ENCODE results near the gene UBN2. TPM values are rescaled to one million over a fixed set of nuclear protein-coding genes. Genes with fewer than 3 reads are reported as not detected.

The UBN2 gene
- total and polyA plus RNA-seq, 3 donors from 2014 or later = 36.6 to 49.4 (median 38.8) TPM

DNA sequence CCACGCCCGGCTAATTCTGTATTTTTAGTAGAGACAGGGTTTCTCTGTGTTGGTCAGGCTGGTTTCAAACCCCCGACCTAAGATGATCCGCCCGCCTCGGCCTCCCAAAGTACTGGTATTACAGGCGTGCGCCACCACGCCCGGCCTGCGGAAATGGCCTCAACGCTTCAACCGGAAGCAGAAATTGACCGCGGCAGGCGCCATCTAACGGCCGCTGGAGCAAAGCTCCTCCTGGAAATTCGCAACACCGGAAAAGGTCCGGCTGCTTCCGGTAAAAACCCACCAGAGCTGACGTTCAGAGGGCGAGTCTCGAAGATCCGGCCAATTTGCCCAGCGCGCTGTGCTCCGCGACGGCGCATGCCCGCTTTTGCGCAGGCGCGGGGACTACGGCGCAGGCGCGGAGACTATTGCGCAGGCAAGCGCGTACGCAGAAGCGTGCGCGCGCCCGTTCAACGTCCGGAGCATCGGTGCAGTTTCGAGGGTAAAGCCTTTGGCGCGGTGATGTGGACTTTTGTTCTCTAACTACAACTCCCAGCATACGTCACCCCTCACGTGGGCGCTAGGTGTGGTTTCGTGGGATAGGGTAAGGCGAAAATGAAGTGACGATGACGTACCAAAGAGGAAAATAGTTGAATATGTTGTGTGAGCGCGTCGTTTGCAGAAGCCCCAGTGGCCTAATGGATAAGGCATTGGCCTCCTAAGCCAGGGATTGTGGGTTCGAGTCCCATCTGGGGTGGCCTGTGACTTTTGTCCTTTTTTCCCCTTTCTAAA is 109.2 kb downstream of the UBN2 start:
- Histone ChIP-seq H3K9me3 (no peaks in the 10 kb centered on the region), H3K4me1 (peaks cover 4% of the 10 kb centered on the region), H3K27me3 (no peaks in the 10 kb centered on the region), H3K27ac (peak overlapping the region; percentile 99), H3K36me3 (ENCODE audit: low read depth, missing control alignments) (no peaks in the 10 kb centered on the region), H3K4me3 (peak overlapping the region; percentile 78 to 94)
- no peak for TF ChIP-seq POLR2A (IDR thresholded peaks at IDR 0.05)
- TF ChIP-seq, protein P1, sequence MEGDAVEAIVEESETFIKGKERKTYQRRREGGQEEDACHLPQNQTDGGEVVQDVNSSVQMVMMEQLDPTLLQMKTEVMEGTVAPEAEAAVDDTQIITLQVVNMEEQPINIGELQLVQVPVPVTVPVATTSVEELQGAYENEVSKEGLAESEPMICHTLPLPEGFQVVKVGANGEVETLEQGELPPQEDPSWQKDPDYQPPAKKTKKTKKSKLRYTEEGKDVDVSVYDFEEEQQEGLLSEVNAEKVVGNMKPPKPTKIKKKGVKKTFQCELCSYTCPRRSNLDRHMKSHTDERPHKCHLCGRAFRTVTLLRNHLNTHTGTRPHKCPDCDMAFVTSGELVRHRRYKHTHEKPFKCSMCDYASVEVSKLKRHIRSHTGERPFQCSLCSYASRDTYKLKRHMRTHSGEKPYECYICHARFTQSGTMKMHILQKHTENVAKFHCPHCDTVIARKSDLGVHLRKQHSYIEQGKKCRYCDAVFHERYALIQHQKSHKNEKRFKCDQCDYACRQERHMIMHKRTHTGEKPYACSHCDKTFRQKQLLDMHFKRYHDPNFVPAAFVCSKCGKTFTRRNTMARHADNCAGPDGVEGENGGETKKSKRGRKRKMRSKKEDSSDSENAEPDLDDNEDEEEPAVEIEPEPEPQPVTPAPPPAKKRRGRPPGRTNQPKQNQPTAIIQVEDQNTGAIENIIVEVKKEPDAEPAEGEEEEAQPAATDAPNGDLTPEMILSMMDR (IDR thresholded peaks at IDR 0.05) = peak; percentile 60 to 81 (median 80)
- peak; percentile 100 for DNase-seq
- 2% methylated on average over 36 to 66 of the region's 66 CpGs for WGBS, 2 donors
- intact Hi-C loops (cut with DNase I; ENCODE audit: low total_unique reads) = no loop called here

DNA sequence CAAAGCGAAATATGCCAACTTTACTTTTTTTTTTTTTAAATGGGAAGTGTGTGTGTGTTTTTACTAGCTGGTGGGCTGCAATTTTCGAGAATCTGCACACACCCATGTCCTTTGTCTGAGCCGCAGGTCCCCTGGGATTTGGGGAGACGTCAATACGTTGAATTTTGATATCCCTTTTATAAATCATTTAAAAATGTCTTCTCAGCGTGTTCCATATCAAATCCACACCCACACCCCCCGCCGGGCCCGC is 109.7 kb downstream of the UBN2 start:
- no peaks in the 10 kb centered on the region for H3K9me3 ChIP-seq
- no peaks in the 10 kb centered on the region for H3K36me3 ChIP-seq (ENCODE audit: low read depth, missing control alignments)
- H3K27me3 ChIP-seq = no peaks in the 10 kb centered on the region
- DNase-seq = no peak
- intact Hi-C loops (cut with DNase I; ENCODE audit: low total_unique reads) = no loop called here
- TF ChIP-seq, protein P1 (IDR thresholded peaks at IDR 0.05) = no peak
- no peak for TF ChIP-seq POLR2A (IDR thresholded peaks at IDR 0.05)
- H3K27ac ChIP-seq = peak overlapping the region; percentile 99
- WGBS, 2 donors = 0 to 1% methylated on average over 9 of the region's 9 CpGs
- peak overlapping the region; percentile 78 to 94 for H3K4me3 ChIP-seq
- H3K4me1 ChIP-seq = peaks cover 4% of the 10 kb centered on the region

DNA sequence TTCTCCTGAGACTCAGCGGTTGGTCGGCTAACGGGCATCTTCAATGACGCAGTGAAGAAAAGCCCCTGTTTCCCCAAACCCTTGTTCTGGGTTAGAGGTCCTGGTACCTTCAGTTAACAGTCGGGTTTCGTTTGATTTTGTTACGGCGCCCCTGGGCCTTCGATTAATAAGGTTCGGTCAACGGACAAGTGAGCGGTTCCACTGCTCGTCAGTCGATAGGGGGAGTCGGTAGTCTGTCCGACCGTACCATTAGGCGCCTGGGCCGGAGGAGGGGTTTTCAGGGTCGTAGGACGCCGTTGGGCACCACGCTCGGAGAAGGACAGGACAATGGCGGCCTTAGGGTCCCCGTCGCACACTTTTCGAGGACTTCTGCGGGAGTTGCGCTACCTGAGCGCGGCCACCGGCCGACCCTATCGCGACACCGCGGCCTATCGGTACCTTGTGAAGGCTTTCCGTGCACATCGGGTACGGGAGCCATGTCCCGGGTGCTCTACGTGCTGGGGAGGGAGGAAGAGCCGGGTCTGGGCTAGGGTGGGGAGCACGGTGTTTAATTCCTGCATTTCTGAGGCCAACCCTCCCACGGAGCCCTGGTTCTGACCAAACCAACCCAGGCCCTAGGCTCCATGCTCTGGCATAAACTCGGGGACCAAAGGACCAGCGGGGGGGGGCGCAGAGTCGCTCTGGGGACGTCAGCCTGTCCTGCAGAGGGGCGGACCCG is 110.2 kb downstream of the UBN2 start, which contains the start of gene FMC1:
FMC1 (plus strand) TSS at position 280 of the 718 bp plus-strand sequence; CDS start at position 328, 48 bp downstream.
- WGBS, 2 donors = 0% methylated on average over 47 to 54 of the region's 54 CpGs
- Histone ChIP-seq H3K36me3 (ENCODE audit: low read depth, missing control alignments) (no peaks in the 10 kb centered on the region), H3K27me3 (no peaks in the 10 kb centered on the region), H3K27ac (peak within 1 kb of the TSS; percentile 99), H3K9me3 (no peaks in the 10 kb centered on the region), H3K4me1 (peaks cover 4% of the 10 kb centered on the region), H3K4me3 (peak within 1 kb of the TSS; percentile 78 to 94)
- peak; percentile 96 for DNase-seq
- TF ChIP-seq POLR2A (IDR thresholded peaks at IDR 0.05) = peak; percentile 26
- TF ChIP-seq, protein P1 (IDR thresholded peaks at IDR 0.05) = peak; percentile 14 to 60 (median 32)
- intact Hi-C loops (cut with DNase I; ENCODE audit: low total_unique reads) = no loop called here

DNA sequence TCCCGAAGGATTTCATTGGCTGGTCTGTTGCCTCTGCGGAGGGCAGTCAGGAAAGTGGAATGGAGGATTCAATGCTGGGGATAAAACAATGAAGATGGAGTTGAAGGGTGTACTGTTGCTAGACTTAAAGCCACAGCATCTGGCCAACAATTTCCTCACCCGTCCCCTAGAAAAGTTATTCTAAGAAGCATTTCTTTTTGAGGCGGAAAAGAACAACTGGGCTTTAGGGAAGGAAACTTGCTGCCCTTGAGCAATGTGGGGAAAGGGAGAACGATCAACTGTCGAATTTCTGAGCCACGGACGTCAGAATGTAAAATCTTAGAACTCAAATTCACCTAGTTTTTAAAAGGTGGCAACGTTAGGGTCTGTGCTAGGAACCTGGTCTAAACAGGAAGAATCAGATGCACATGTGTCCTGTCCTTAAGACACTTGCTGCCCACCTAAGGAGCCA is 110.8 kb downstream of the UBN2 start:
- DNase-seq = no peak
- H3K27me3 ChIP-seq = no peaks in the 10 kb centered on the region
- H3K4me3 ChIP-seq = peak overlapping the region; percentile 78 to 94
- H3K36me3 ChIP-seq (ENCODE audit: low read depth, missing control alignments) = no peaks in the 10 kb centered on the region
- no peak for TF ChIP-seq POLR2A (IDR thresholded peaks at IDR 0.05)
- TF ChIP-seq, protein P1 (IDR thresholded peaks at IDR 0.05) = no peak
- WGBS, 2 donors = 0 to 2% methylated on average over 9 of the region's 9 CpGs
- peaks cover 4% of the 10 kb centered on the region for H3K4me1 ChIP-seq
- H3K27ac ChIP-seq = peak overlapping the region; percentile 99
- intact Hi-C loops (cut with DNase I; ENCODE audit: low total_unique reads) = no loop called here
- no peaks in the 10 kb centered on the region for H3K9me3 ChIP-seq
